Body of pancreas (tissue), 4 donors: Measurements from ENCODE around the gene PRDM2. TPM values are rescaled to one million over a fixed set of nuclear protein-coding genes. Genes with fewer than 3 reads are reported as not detected.

ENCODE experiments used
- ATAC-seq: fragments of 150-250 bp; one replicate; pipeline ENCODE4 v1.9.1; 2016
- DNase-seq, 4 donors: peaks; one replicate each; pipeline ENCODE4 v3.0.0-alpha.2; 2019
- H3K27ac ChIP-seq, 4 donors: fragments of 200-600 bp; sonication (generic); 1 replicate in 3 of 4; 2 replicates in 1 of 4; pipeline versions ENCODE4 v1.5.1 to v1.6.1; 2016 to 2019; ENCODE audit warnings: mild to moderate bottlenecking in 1 of 4, mixed read lengths in 1 of 4, moderate library complexity in 1 of 4
- H3K27me3 ChIP-seq, 2 donors: fragments of 200-600 bp; sonication (generic); one replicate each; pipeline ENCODE4 v1.6.0; 2016; ENCODE audit warnings: mild to moderate bottlenecking in 1 of 2
- H3K36me3 ChIP-seq, 2 donors: fragments of 200-600 bp; sonication (generic); replicated peaks in 1 of 2; 2 replicates each; pipeline ENCODE4 v1.5.1; 2016; ENCODE audit warnings: low read depth in 2 of 2; ENCODE audit not compliant: insufficient read depth in 1 of 2
- H3K4me1 ChIP-seq: fragments of 200-600 bp; sonication (generic); one replicate; pipeline ENCODE4 v1.6.0; 2016
- H3K4me3 ChIP-seq, 2 donors: fragments of 200-600 bp; sonication (generic); 1 replicate in 1 of 2; 2 replicates in 1 of 2; pipeline ENCODE4 v1.5.1; 2016 to 2019
- H3K9me3 ChIP-seq, 3 donors: fragments of 200-600 bp; sonication (generic); 1 replicate in 2 of 3; 2 replicates in 1 of 3; pipeline ENCODE4 v1.5.1; 2016
- CTCF ChIP-seq, 7 experiments: fragments of 450-650 bp in 4 of 7; fragments of 200-600 bp in 3 of 7; sonication (generic) in 3 of 7; IDR thresholded peaks; one replicate each; pipeline ENCODE4 v1.5.1; 2016 to 2019; ENCODE audit warnings: antibody characterized with exemption in 7 of 7
- POLR2A ChIP-seq, 3 donors: fragments of 450-650 bp; IDR thresholded peaks; one replicate each; pipeline ENCODE4 v1.6.1; 2016; ENCODE audit warnings: antibody characterized with exemption in 3 of 3, mild to moderate bottlenecking in 2 of 3
- WGBS, 2 donors: methylation state at CpG; one replicate each; pipeline ENCODE4 v1.1.5; 2017; 5-methylcytosine and 5-hydroxymethylcytosine counted together
- intact Hi-C: fragments of 100-400 bp; cut with DNase I; formaldehyde crosslinking; loops from one replicate; pipeline ENCODE4 v1.15.1; 2023
- total RNA-seq, 2 donors: library from RNA; depleted of rRNA; stranded (reverse); fragments of >200 nt; gene quantifications; one replicate each; pipeline ENCODE4 v1.1.0, GENCODE V29; 2016

PRDM2 gene
- total RNA-seq, 2 donors from 2014 or later = 21.4 to 21.8 TPM

DNA sequence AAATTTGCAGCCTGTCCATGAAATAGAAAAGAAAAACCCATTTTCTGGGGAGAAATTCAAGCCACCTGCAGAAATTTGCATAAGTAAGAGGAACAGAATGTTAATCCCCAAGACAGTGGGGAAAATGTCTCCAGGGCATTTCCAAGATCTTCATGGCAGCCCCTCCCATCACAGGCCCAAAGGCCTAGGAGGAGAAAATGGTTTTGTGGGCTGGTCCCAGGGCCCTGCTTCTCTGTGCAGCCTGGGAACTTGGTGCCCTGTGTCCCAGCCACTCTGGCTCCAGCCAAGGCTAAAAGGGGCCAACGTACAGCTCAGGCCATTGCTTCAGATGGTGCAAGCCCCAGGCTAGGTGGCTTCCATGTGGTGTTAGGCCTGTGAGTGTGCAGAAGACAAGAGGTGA, 155.6 kb downstream of the PRDM2 start:
- intact Hi-C loops = no loop called here
- H3K4me3 ChIP-seq = no peak overlapping the region
- TF ChIP-seq CTCF (IDR thresholded peaks at IDR 0.05) (no peak), POLR2A (IDR thresholded peaks at IDR 0.05) (no peak)
- H3K27me3 ChIP-seq = no peaks in the 10 kb centered on the region
- WGBS, 2 donors = 77 to 88% methylated on average over 1 of the region's 1 CpG
- H3K36me3 ChIP-seq = no peaks in the 10 kb centered on the region
- H3K4me1 ChIP-seq = no peaks in the 10 kb centered on the region
- no peak for ATAC-seq
- H3K9me3 ChIP-seq = peaks cover 0 to 12% (median 0%) of the 10 kb centered on the region in 3 donors
- no peak overlapping the region for H3K27ac ChIP-seq
- DNase-seq = no peak

GRCh38 chr1:13860031-13860430, 160.0 kb downstream of the PRDM2 start:
- TF ChIP-seq CTCF (IDR thresholded peaks at IDR 0.05) (no peak), POLR2A (IDR thresholded peaks at IDR 0.05) (no peak)
- H3K27ac ChIP-seq = no peak overlapping the region
- H3K4me3 ChIP-seq = no peak overlapping the region
- 50 to 56% methylated on average over 2 of the region's 2 CpGs for WGBS, 2 donors
- H3K4me1 ChIP-seq = no peaks in the 10 kb centered on the region
- no peaks in the 10 kb centered on the region for H3K36me3 ChIP-seq
- no peak for ATAC-seq
- no peak for DNase-seq
- no peaks in the 10 kb centered on the region for H3K27me3 ChIP-seq
- H3K9me3 ChIP-seq = peaks cover 0 to 12% (median 0%) of the 10 kb centered on the region in 3 donors
- intact Hi-C loops = no loop called here

GRCh38 chr1:13864760-13865159, 164.8 kb downstream of the PRDM2 start:
- Histone ChIP-seq H3K27me3 (no peaks in the 10 kb centered on the region), H3K27ac (no peak overlapping the region), H3K36me3 (no peaks in the 10 kb centered on the region), H3K4me1 (no peaks in the 10 kb centered on the region), H3K4me3 (no peak overlapping the region), H3K9me3 (no peaks in the 10 kb centered on the region)
- 82 to 91% methylated on average over 5 of the region's 5 CpGs for WGBS, 2 donors
- TF ChIP-seq POLR2A (IDR thresholded peaks at IDR 0.05) (no peak), CTCF (IDR thresholded peaks at IDR 0.05) (no peak)
- DNase-seq (no peak), ATAC-seq (no peak)
- intact Hi-C loops = no loop called here

DNA sequence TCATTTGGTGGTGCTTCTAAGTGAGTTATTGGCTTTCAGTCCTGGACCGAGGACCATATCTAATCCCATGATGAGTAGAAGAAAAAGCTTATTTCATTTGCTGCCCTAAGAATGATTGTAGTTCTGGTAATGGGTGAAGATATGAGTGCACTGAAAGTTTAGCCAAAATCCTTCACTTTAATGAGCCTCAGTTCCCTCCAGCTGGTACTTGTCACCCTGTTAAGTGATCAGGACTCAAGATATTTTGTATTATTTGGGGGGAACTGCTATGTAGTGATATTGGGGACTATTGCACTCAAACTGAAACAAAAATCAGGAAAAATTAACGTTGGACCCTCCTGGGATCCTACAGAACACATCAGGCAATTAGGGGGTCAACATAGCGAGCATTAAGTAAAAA, 165.9 kb downstream of the PRDM2 start:
- ATAC-seq = no peak
- Histone ChIP-seq H3K4me3 (no peak overlapping the region), H3K27me3 (no peaks in the 10 kb centered on the region), H3K4me1 (no peaks in the 10 kb centered on the region), H3K27ac (no peak overlapping the region), H3K36me3 (no peaks in the 10 kb centered on the region), H3K9me3 (no peaks in the 10 kb centered on the region)
- WGBS, 2 donors = 50 to 53% methylated on average over 3 of the region's 3 CpGs
- TF ChIP-seq CTCF (IDR thresholded peaks at IDR 0.05) = no peak
- intact Hi-C loops = no loop called here
- DNase-seq = no peak

GRCh38 chr1:13867603-13868002, 167.6 kb downstream of the PRDM2 start:
- DNase-seq (no peak), ATAC-seq (no peak)
- Histone ChIP-seq H3K36me3 (no peaks in the 10 kb centered on the region), H3K27me3 (no peaks in the 10 kb centered on the region), H3K27ac (no peak overlapping the region), H3K4me1 (no peaks in the 10 kb centered on the region), H3K4me3 (no peak overlapping the region), H3K9me3 (peaks cover 0 to 5% (median 0%) of the 10 kb centered on the region in 3 donors)
- TF ChIP-seq POLR2A (IDR thresholded peaks at IDR 0.05) (no peak), CTCF (IDR thresholded peaks at IDR 0.05) (no peak)
- WGBS, 2 donors = 63 to 66% methylated on average over 7 of the region's 7 CpGs
- intact Hi-C loops = no loop called here
